Lower leg skin (tissue), 4 donors: ENCODE measurements around the gene UQCRFS1. TPM values are rescaled to one million over a fixed set of nuclear protein-coding genes. Genes with fewer than 3 reads are reported as not detected.
"Not testable (repeated sequence)": the region's sequence is repeated elsewhere in the genome, so short reads cannot be mapped to it uniquely, and the experiment has no call there.

ENCODE experiments used
- DNase-seq, 2 donors: peaks; one replicate each; pipeline ENCODE4 v3.0.0-alpha.2; 2019; ENCODE audit warnings: low spot score in 2 of 2
- H3K4me3 ChIP-seq: fragments of 200-600 bp; sonication (generic); 2 replicates; pipeline ENCODE4 v1.5.1; 2017; ENCODE audit warnings: mild to moderate bottlenecking, low read depth; ENCODE audit not compliant: poor library complexity, severe bottlenecking
- CTCF ChIP-seq, 3 donors: fragments of 450-650 bp; IDR thresholded peaks; one replicate each; pipeline ENCODE4 v1.5.1; 2016; ENCODE audit warnings: antibody characterized with exemption in 3 of 3, mild to moderate bottlenecking in 3 of 3, moderate library complexity in 2 of 3
- POLR2A ChIP-seq, 2 donors: fragments of 450-650 bp; IDR thresholded peaks; one replicate each; pipeline ENCODE4 v1.6.1; 2016 to 2017; ENCODE audit warnings: antibody characterized with exemption in 2 of 2, mild to moderate bottlenecking in 1 of 2, moderate library complexity in 1 of 2
- WGBS, 2 donors: methylation state at CpG; one replicate each; pipeline ENCODE4 v1.1.5; 2018; 5-methylcytosine and 5-hydroxymethylcytosine counted together
- intact Hi-C: fragments of 100-400 bp; cut with DNase I; formaldehyde crosslinking; loops from one replicate; pipeline ENCODE4 v1.15.0; 2023; ENCODE audit warnings: low total_unique reads
- total RNA-seq, 4 donors: library from RNA; depleted of rRNA; stranded (reverse); fragments of >200 nt; gene quantifications; one replicate each; pipeline ENCODE4 v1.1.0, GENCODE V29; 2016

Gene UQCRFS1
- total RNA-seq, 4 donors from 2014 or later: 28.4 to 42.3 (median 39.4) TPM

- intact Hi-C loops: no loop called here
- TF ChIP-seq CTCF (IDR thresholded peaks at IDR 0.05) (no peak), POLR2A (IDR thresholded peaks at IDR 0.05) (no peak)
- 64 to 74% methylated on average over 7 of the region's 7 CpGs for WGBS, 2 donors
- H3K4me3 ChIP-seq: no peak overlapping the region
- DNase-seq: no peak
Observed at GRCh38 chr19:29217616-29218015, 4.7 kb upstream of the UQCRFS1 start.

- DNase-seq: no peak
- 83% methylated on average over 4 of the region's 4 CpGs for WGBS, 2 donors
- no peak overlapping the region for H3K4me3 ChIP-seq
- TF ChIP-seq POLR2A (IDR thresholded peaks at IDR 0.05) (no peak), CTCF (IDR thresholded peaks at IDR 0.05) (no peak)
- intact Hi-C loops: no loop called here
Observed at GRCh38 chr19:29216021-29216420, 3.1 kb upstream of the UQCRFS1 start.

GRCh38 chr19:29215322-29215845 is 2.4 kb upstream of the UQCRFS1 start:
- WGBS, 2 donors: 89 to 90% methylated on average over 7 of the region's 7 CpGs
- no peak for DNase-seq
- TF ChIP-seq POLR2A (IDR thresholded peaks at IDR 0.05) (no peak), CTCF (IDR thresholded peaks at IDR 0.05) (no peak)
- intact Hi-C loops: no loop called here
- no peak overlapping the region for H3K4me3 ChIP-seq

- H3K4me3 ChIP-seq: no peak overlapping the region
- WGBS, 2 donors: 59 to 70% methylated on average over 2 of the region's 2 CpGs
- intact Hi-C loops: no loop called here
- TF ChIP-seq POLR2A (IDR thresholded peaks at IDR 0.05) (no peak), CTCF (IDR thresholded peaks at IDR 0.05) (no peak)
- no peak for DNase-seq
Observed at GRCh38 chr19:29214411-29214810, 1.5 kb upstream of the UQCRFS1 start.

- no peak for DNase-seq
- peak overlapping the region; percentile 80 for H3K4me3 ChIP-seq
- intact Hi-C loops: no loop called here
- 0% methylated on average over 7 of the region's 7 CpGs for WGBS, 2 donors
- TF ChIP-seq POLR2A (IDR thresholded peaks at IDR 0.05): no peak
- no peak for TF ChIP-seq CTCF (IDR thresholded peaks at IDR 0.05)
Observed at GRCh38 chr19:29212356-29212647, 649 bp downstream of the UQCRFS1 start.

- DNase-seq: no peak
- WGBS, 2 donors: 35% methylated on average over 18 of the region's 18 CpGs
- H3K4me3 ChIP-seq: peak overlapping the region; percentile 80
- intact Hi-C loops: no loop called here
- TF ChIP-seq CTCF (IDR thresholded peaks at IDR 0.05): no peak
Observed at GRCh38 chr19:29211562-29212355, 1.2 kb downstream of the UQCRFS1 start.

GRCh38 chr19:29211041-29211440 is 1.9 kb downstream of the UQCRFS1 start:
- H3K4me3 ChIP-seq, DNase-seq, intact Hi-C loops: not testable (repeated sequence)
- WGBS, 2 donors: 92 to 96% methylated on average over 3 of the region's 3 CpGs

- H3K4me3 ChIP-seq, DNase-seq, intact Hi-C loops: not testable (repeated sequence)
- WGBS, 2 donors: 92 to 100% methylated on average over 3 of the region's 3 CpGs
Observed at GRCh38 chr19:29210502-29210901, 2.4 kb downstream of the UQCRFS1 start.
